ENCODE data around the gene INPP4A.

The INPP4A gene

GRCh38 chr2:98501223-98501622, 56.6 kb downstream of the INPP4A start:
- Histone ChIP-seq H3K4me3 (replicated peaks; ENCODE audit: insufficient read depth, low read length) (no peak overlapping the region), H3K27ac (replicated peaks) (no peak overlapping the region), H3K27me3 (ENCODE audit: insufficient read depth, poor library complexity, severe bottlenecking) (no peaks in the 10 kb centered on the region)
- no peak for DNase-seq (ENCODE audit: low read depth in 1 of 2, low spot score in 1 of 2)
- TF ChIP-seq GABPA (IDR thresholded peaks at IDR 0.05; ENCODE audit: low read depth), result no peak
- TF ChIP-seq REST (IDR thresholded peaks at IDR 0.05; ENCODE audit: insufficient replicate concordance, low read depth), result no peak
- TF ChIP-seq POLR2AphosphoS5 (IDR thresholded peaks at IDR 0.05; ENCODE audit: low read depth), result no peak
- TF ChIP-seq, protein P1, sequence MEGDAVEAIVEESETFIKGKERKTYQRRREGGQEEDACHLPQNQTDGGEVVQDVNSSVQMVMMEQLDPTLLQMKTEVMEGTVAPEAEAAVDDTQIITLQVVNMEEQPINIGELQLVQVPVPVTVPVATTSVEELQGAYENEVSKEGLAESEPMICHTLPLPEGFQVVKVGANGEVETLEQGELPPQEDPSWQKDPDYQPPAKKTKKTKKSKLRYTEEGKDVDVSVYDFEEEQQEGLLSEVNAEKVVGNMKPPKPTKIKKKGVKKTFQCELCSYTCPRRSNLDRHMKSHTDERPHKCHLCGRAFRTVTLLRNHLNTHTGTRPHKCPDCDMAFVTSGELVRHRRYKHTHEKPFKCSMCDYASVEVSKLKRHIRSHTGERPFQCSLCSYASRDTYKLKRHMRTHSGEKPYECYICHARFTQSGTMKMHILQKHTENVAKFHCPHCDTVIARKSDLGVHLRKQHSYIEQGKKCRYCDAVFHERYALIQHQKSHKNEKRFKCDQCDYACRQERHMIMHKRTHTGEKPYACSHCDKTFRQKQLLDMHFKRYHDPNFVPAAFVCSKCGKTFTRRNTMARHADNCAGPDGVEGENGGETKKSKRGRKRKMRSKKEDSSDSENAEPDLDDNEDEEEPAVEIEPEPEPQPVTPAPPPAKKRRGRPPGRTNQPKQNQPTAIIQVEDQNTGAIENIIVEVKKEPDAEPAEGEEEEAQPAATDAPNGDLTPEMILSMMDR (IDR thresholded peaks at IDR 0.05; ENCODE audit: insufficient read depth, low read length), result no peak
- no peak for TF ChIP-seq SPI1 (IDR thresholded peaks at IDR 0.05; ENCODE audit: borderline replicate concordance, low read depth)

- Histone ChIP-seq H3K27ac (replicated peaks) (no peak overlapping the region), H3K27me3 (ENCODE audit: insufficient read depth, poor library complexity, severe bottlenecking) (no peaks in the 10 kb centered on the region), H3K4me3 (replicated peaks; ENCODE audit: insufficient read depth, low read length) (no peak overlapping the region)
- no peak for DNase-seq (ENCODE audit: low read depth in 1 of 2, low spot score in 1 of 2)
- TF ChIP-seq, protein P1 (IDR thresholded peaks at IDR 0.05; ENCODE audit: insufficient read depth, low read length), result no peak
- no peak for TF ChIP-seq GABPA (IDR thresholded peaks at IDR 0.05; ENCODE audit: low read depth)
- TF ChIP-seq POLR2AphosphoS5 (IDR thresholded peaks at IDR 0.05; ENCODE audit: low read depth), result no peak
- TF ChIP-seq SPI1 (IDR thresholded peaks at IDR 0.05; ENCODE audit: borderline replicate concordance, low read depth), result no peak
- no peak for TF ChIP-seq REST (IDR thresholded peaks at IDR 0.05; ENCODE audit: insufficient replicate concordance, low read depth)
These were observed 57.2 kb downstream of the INPP4A start for GRCh38 chr2:98501876-98502275.

- no peak for TF ChIP-seq SPI1 (IDR thresholded peaks at IDR 0.05; ENCODE audit: borderline replicate concordance, low read depth)
- TF ChIP-seq REST (IDR thresholded peaks at IDR 0.05; ENCODE audit: insufficient replicate concordance, low read depth), result no peak
- no peak for TF ChIP-seq POLR2AphosphoS5 (IDR thresholded peaks at IDR 0.05; ENCODE audit: low read depth)
- no peak for TF ChIP-seq GABPA (IDR thresholded peaks at IDR 0.05; ENCODE audit: low read depth)
- TF ChIP-seq, protein P1 (IDR thresholded peaks at IDR 0.05; ENCODE audit: insufficient read depth, low read length), result no peak
- H3K27ac ChIP-seq (replicated peaks), result no peak overlapping the region; the same call in none of the 2 replicates
- H3K4me3 ChIP-seq (replicated peaks; ENCODE audit: insufficient read depth, low read length), result no peak overlapping the region
- no peaks in the 10 kb centered on the region for H3K27me3 ChIP-seq (ENCODE audit: insufficient read depth, poor library complexity, severe bottlenecking)
- DNase-seq (ENCODE audit: low read depth in 1 of 2, low spot score in 1 of 2), result no peak
These were observed 58.1 kb downstream of the INPP4A start for GRCh38 chr2:98502556-98503335.

Measured in HL-60 (cell line).